Neuronal stem cell (in vitro differentiated cells): ENCODE measurements around the gene SLC1A3.
A peak's percentile ranks its signal among the peaks of the same experiment; 100 is the strongest.

Source experiments
- DNase-seq: peaks from one replicate; pipeline ENCODE4 v3.0.0-alpha.2; 2013; ENCODE audit warnings: low spot score
- H2AFZ ChIP-seq: one replicate; pipeline ENCODE4 v1.6.1; 2013; ENCODE audit warnings: mild to moderate bottlenecking, low read length, inconsistent platforms
- H2AK5ac ChIP-seq: 2 replicates; pipeline ENCODE4 v1.6.1; 2013; ENCODE audit warnings: low read depth, mild to moderate bottlenecking, inconsistent platforms, low read length, moderate library complexity, mixed read lengths
- H2BK120ac ChIP-seq: 2 replicates; pipeline ENCODE4 v1.6.1; 2013; ENCODE audit warnings: low read depth, mild to moderate bottlenecking, inconsistent platforms, low read length, moderate library complexity, mixed read lengths
- H2BK12ac ChIP-seq: one replicate; pipeline ENCODE4 v1.6.1; 2013; ENCODE audit warnings: low read length, inconsistent platforms
- H2BK15ac ChIP-seq: 2 replicates; pipeline ENCODE4 v1.6.1; 2013; ENCODE audit warnings: mild to moderate bottlenecking, low read length, inconsistent platforms, mixed read lengths
- H2BK5ac ChIP-seq: one replicate; pipeline ENCODE4 v1.6.1; 2013; ENCODE audit warnings: inconsistent platforms, mild to moderate bottlenecking, low read length, moderate library complexity
- H3K14ac ChIP-seq: one replicate; pipeline ENCODE4 v1.6.1; 2013; ENCODE audit warnings: low read length, inconsistent platforms
- H3K18ac ChIP-seq: 2 replicates; pipeline ENCODE4 v1.6.1; 2013; ENCODE audit warnings: low read length, inconsistent platforms
- H3K23ac ChIP-seq: 2 replicates; pipeline ENCODE4 v1.6.1; 2013; ENCODE audit warnings: low read depth, mild to moderate bottlenecking, mixed read lengths, low read length, inconsistent platforms; ENCODE audit not compliant: poor library complexity
- H3K27ac ChIP-seq: replicated peaks from 3 replicates; pipeline ENCODE4 v1.5.1; 2013; ENCODE audit warnings: low read length, inconsistent platforms
- H3K27me3 ChIP-seq, 3 experiments: 2 replicates each; pipeline ENCODE4 v1.6.1; 2013; ENCODE audit warnings: low read length in 3 of 3, mild to moderate bottlenecking in 2 of 3, inconsistent platforms in 1 of 3, low read depth in 1 of 3, mixed read lengths in 1 of 3, moderate library complexity in 1 of 3; ENCODE audit not compliant: control insufficient read depth in 3 of 3, insufficient read depth in 3 of 3
- H3K36me3 ChIP-seq, 2 donors: replicated peaks in 1 of 2; 2 replicates each; pipeline ENCODE4 v1.6.1; 2013; ENCODE audit warnings: low read length in 2 of 2; ENCODE audit not compliant: control insufficient read depth in 2 of 2, insufficient read depth in 2 of 2
- H3K4ac ChIP-seq: 2 replicates; pipeline ENCODE4 v1.6.1; 2013; ENCODE audit warnings: inconsistent platforms, mild to moderate bottlenecking, low read length, moderate library complexity
- H3K4me1 ChIP-seq, 2 donors: 1 replicate in 1 of 2; 2 replicates in 1 of 2; pipeline ENCODE4 v1.6.1; 2013; ENCODE audit warnings: low read length in 2 of 2, low read depth in 1 of 2; ENCODE audit not compliant: control insufficient read depth in 2 of 2, insufficient read depth in 1 of 2
- H3K4me2 ChIP-seq: one replicate; pipeline ENCODE4 v1.6.1; 2013; ENCODE audit warnings: mild to moderate bottlenecking, low read length, inconsistent platforms; ENCODE audit not compliant: insufficient read depth, poor library complexity, severe bottlenecking
- H3K4me3 ChIP-seq, 2 donors: 2 replicates each; pipeline ENCODE4 v1.5.1; 2013; ENCODE audit warnings: low read length in 2 of 2, mild to moderate bottlenecking in 2 of 2, inconsistent platforms in 1 of 2, moderate library complexity in 1 of 2
- H3K79me1 ChIP-seq: one replicate; pipeline ENCODE4 v1.6.1; 2013; ENCODE audit warnings: low read depth, mild to moderate bottlenecking, inconsistent platforms, low read length, moderate library complexity
- H3K9ac ChIP-seq: one replicate; pipeline ENCODE4 v1.6.1; 2013; ENCODE audit warnings: mild to moderate bottlenecking, low read depth, low read length, inconsistent platforms; ENCODE audit not compliant: poor library complexity
- H3K9me3 ChIP-seq, 2 donors: replicated peaks in 1 of 2; 2 replicates each; pipeline versions ENCODE3 to v1.6.1; 2013; ENCODE audit warnings: low read length in 2 of 2, mild to moderate bottlenecking in 2 of 2, inconsistent platforms in 1 of 2, low read depth in 1 of 2, mixed read lengths in 1 of 2, moderate library complexity in 1 of 2; ENCODE audit not compliant: control insufficient read depth in 2 of 2, insufficient read depth in 1 of 2
- H4K8ac ChIP-seq: one replicate; pipeline ENCODE4 v1.6.1; 2013; ENCODE audit warnings: low read depth, mild to moderate bottlenecking, inconsistent platforms, low read length, moderate library complexity
- H4K91ac ChIP-seq: one replicate; pipeline ENCODE4 v1.6.1; 2013; ENCODE audit warnings: low read length, low read depth, mild to moderate bottlenecking, inconsistent platforms; ENCODE audit not compliant: poor library complexity
- WGBS, 2 donors: extraction: QIAGEN DNeasy Blood & Tissue Kit; methylation state at CpG; one replicate each; pipeline ENCODE4 v1.1.7; 2013; ENCODE audit warnings: missing lambda C conversion rate in 2 of 2, mixed read lengths in 1 of 2; ENCODE audit not compliant: insufficient read length in 2 of 2, insufficient replicate concordance in 1 of 2; ENCODE audit errors: extremely low coverage in 2 of 2; 5-methylcytosine and 5-hydroxymethylcytosine counted together

SLC1A3 gene

GRCh38 chr5:36659411-36659810 lies 53.0 kb downstream of the SLC1A3 start:
- H3K4me1 ChIP-seq, result peaks cover 8 to 14% of the 10 kb centered on the region in 2 donors
- H3K4me2 ChIP-seq, result no peak overlapping the region
- no peak overlapping the region for H2BK5ac ChIP-seq
- H3K18ac ChIP-seq, result no peak overlapping the region
- H3K27me3 ChIP-seq, result no peaks in the 10 kb centered on the region
- no peak overlapping the region for H3K9ac ChIP-seq
- H3K79me1 ChIP-seq, result no peaks in the 10 kb centered on the region
- no peak overlapping the region for H3K23ac ChIP-seq
- no peak overlapping the region for H4K91ac ChIP-seq
- no peak overlapping the region for H3K4ac ChIP-seq
- H2BK15ac ChIP-seq, result no peak overlapping the region
- no peak overlapping the region for H3K14ac ChIP-seq
- no CpG with 5 or more reads among the region's 4 CpGs for WGBS, 2 donors
- no peak overlapping the region for H4K8ac ChIP-seq
- H3K27ac ChIP-seq, result no peak overlapping the region
- no peak for DNase-seq
- no peak overlapping the region for H2AFZ ChIP-seq
- H3K36me3 ChIP-seq, result no peaks in the 10 kb centered on the region
- no peaks in the 10 kb centered on the region for H3K9me3 ChIP-seq
- no peak overlapping the region for H2BK120ac ChIP-seq
- H2AK5ac ChIP-seq, result no peak overlapping the region
- no peak overlapping the region for H3K4me3 ChIP-seq
- no peak overlapping the region for H2BK12ac ChIP-seq

GRCh38 chr5:36660397-36661049 lies 54.1 kb downstream of the SLC1A3 start:
- Histone ChIP-seq H3K4me1 (peaks cover 0 to 3% of the 10 kb centered on the region in 2 donors), H3K4me3 (no peak overlapping the region), H3K4ac (no peak overlapping the region), H3K23ac (no peak overlapping the region), H2BK15ac (no peak overlapping the region), H3K27me3 (no peaks in the 10 kb centered on the region), H2AFZ (no peak overlapping the region), H3K18ac (no peak overlapping the region), H3K27ac (no peak overlapping the region), H3K9me3 (no peaks in the 10 kb centered on the region), H3K14ac (no peak overlapping the region), H4K91ac (no peak overlapping the region), H2BK120ac (no peak overlapping the region), H3K36me3 (no peaks in the 10 kb centered on the region), H3K79me1 (no peaks in the 10 kb centered on the region), H3K4me2 (no peak overlapping the region), H3K9ac (no peak overlapping the region), H4K8ac (no peak overlapping the region), H2BK12ac (no peak overlapping the region), H2AK5ac (no peak overlapping the region), H2BK5ac (no peak overlapping the region)
- WGBS, 2 donors, result no CpG with 5 or more reads among the region's 5 CpGs
- DNase-seq, result no peak

- Histone ChIP-seq H3K4ac (no peak overlapping the region), H3K4me3 (no peak overlapping the region), H2BK5ac (no peak overlapping the region), H4K91ac (no peak overlapping the region), H3K14ac (no peak overlapping the region), H2AFZ (no peak overlapping the region), H3K27ac (no peak overlapping the region), H3K9me3 (no peaks in the 10 kb centered on the region), H3K4me1 (no peaks in the 10 kb centered on the region), H3K27me3 (no peaks in the 10 kb centered on the region), H3K23ac (no peak overlapping the region), H3K4me2 (no peak overlapping the region), H2BK120ac (no peak overlapping the region), H3K9ac (no peak overlapping the region), H2BK15ac (no peak overlapping the region), H2AK5ac (no peak overlapping the region), H3K79me1 (no peaks in the 10 kb centered on the region), H4K8ac (no peak overlapping the region), H2BK12ac (no peak overlapping the region), H3K18ac (peak overlapping the region; percentile 42), H3K36me3 (no peaks in the 10 kb centered on the region)
- DNase-seq, result no peak
- WGBS, 2 donors, result no CpG with 5 or more reads among the region's 8 CpGs
Observed at GRCh38 chr5:36661456-36662220, 55.2 kb downstream of the SLC1A3 start.

- Histone ChIP-seq H3K27ac (peak overlapping the region; percentile 25), H2BK5ac (no peak overlapping the region), H3K9ac (no peak overlapping the region), H3K18ac (peak overlapping the region; percentile 42), H2AK5ac (no peak overlapping the region), H2BK12ac (no peak overlapping the region), H3K4me1 (no peaks in the 10 kb centered on the region), H4K8ac (no peak overlapping the region), H3K9me3 (no peaks in the 10 kb centered on the region), H3K23ac (no peak overlapping the region), H3K4me2 (no peak overlapping the region), H3K14ac (no peak overlapping the region), H3K4me3 (no peak overlapping the region), H4K91ac (no peak overlapping the region), H3K36me3 (no peaks in the 10 kb centered on the region), H3K79me1 (no peaks in the 10 kb centered on the region), H2AFZ (no peak overlapping the region), H2BK120ac (no peak overlapping the region), H3K4ac (no peak overlapping the region), H3K27me3 (no peaks in the 10 kb centered on the region), H2BK15ac (no peak overlapping the region)
- no CpG with 5 or more reads among the region's 22 CpGs for WGBS, 2 donors
- DNase-seq, result no peak
Observed at GRCh38 chr5:36662291-36662851, 56.0 kb downstream of the SLC1A3 start.
